22Rv1 (cell line): Measurements from ENCODE around the gene CDK5.

Experiments used
- CTCF ChIP-seq: fragments of 450-650 bp; IDR thresholded peaks from 2 replicates; pipeline ENCODE4 v1.5.1; 2017; ENCODE audit warnings: mild to moderate bottlenecking
- ZFX ChIP-seq: fragments of 450-650 bp; IDR thresholded peaks from 2 replicates; pipeline ENCODE4 v1.6.1; 2017; ENCODE audit warnings: antibody characterized with exemption, borderline replicate concordance

- TF ChIP-seq CTCF (no peak), ZFX (no peak)
Observed at GRCh38 chr7:151020231-151020630, 37.5 kb downstream of the CDK5 start.
